OCI-LY7 (cell line): ENCODE results near the gene LRRC4C.

Experiments
- EZH2phosphoT487 ChIP-seq: fragments of 200-600 bp; sonication (generic); IDR thresholded peaks from 2 replicates; pipeline ENCODE4 v1.6.1; 2018; ENCODE audit warnings: low read depth, borderline replicate concordance, mild to moderate bottlenecking, mixed run types, antibody characterized with exemption, low read length, moderate library complexity, mixed read lengths
- TF ChIP-seq, protein P1 (sequence below): fragments of 200-600 bp; sonication (generic); conservative IDR thresholded peaks from 2 replicates; pipeline ENCODE4 v1.5.1; 2014; ENCODE audit warnings: mild to moderate bottlenecking, antibody characterized with exemption, low read length, moderate library complexity, mixed read lengths

DNA sequence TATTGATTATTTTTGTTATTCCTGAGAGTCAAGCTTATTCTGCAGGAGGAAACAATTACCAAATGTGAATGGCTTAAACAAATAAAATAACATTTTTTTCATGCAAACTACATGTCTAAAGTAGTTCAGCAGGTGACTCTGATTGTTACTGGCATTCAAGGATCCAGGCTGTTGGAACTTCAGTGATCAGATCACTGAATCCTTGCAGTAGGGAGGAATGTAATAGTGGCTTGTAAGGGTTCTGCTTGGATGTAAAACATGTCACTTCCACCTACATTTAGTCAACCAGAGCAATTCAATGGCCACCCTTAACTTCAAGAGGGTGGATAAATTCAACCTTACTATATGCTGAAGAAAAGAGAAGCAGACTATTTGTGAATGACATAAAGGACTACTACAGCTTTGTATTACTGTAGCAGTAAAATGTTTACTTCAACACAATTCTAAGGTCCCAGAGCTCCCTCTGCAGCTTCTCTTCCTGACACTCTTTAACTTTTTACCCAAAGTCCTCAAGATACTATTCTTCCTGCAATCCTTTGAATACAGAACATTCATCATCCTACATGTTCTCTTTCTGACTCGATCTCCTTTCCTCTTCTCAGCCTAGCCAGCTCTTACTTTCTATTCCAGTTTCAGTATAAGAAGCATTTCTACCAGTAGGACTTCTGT, 284.0 kb downstream of the LRRC4C start:
- TF ChIP-seq, protein P1, sequence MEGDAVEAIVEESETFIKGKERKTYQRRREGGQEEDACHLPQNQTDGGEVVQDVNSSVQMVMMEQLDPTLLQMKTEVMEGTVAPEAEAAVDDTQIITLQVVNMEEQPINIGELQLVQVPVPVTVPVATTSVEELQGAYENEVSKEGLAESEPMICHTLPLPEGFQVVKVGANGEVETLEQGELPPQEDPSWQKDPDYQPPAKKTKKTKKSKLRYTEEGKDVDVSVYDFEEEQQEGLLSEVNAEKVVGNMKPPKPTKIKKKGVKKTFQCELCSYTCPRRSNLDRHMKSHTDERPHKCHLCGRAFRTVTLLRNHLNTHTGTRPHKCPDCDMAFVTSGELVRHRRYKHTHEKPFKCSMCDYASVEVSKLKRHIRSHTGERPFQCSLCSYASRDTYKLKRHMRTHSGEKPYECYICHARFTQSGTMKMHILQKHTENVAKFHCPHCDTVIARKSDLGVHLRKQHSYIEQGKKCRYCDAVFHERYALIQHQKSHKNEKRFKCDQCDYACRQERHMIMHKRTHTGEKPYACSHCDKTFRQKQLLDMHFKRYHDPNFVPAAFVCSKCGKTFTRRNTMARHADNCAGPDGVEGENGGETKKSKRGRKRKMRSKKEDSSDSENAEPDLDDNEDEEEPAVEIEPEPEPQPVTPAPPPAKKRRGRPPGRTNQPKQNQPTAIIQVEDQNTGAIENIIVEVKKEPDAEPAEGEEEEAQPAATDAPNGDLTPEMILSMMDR: no peak
- no peak for TF ChIP-seq EZH2phosphoT487
